GM23338 (cell line): ENCODE measurements around the gene METTL6. TPM values are rescaled to one million over a fixed set of nuclear protein-coding genes. Genes with fewer than 3 reads are reported as not detected.

Source experiments
- ATAC-seq: fragments of 200-7000 bp; cut with Tn5 transposase; 3 replicates; pipeline ENCODE4 v1.9.1; 2020
- DNase-seq: peaks from one replicate; pipeline ENCODE4 v3.0.0-alpha.2; 2015; ENCODE audit warnings: low spot score
- H2AFZ ChIP-seq: fragments of 200-600 bp; sonication (generic); 2 replicates; pipeline ENCODE4 v1.8.0; 2016; ENCODE audit warnings: antibody characterized with exemption, mild to moderate bottlenecking, moderate library complexity
- H3F3A ChIP-seq: fragments of 200-600 bp; sonication (generic); replicated peaks from 2 replicates; pipeline ENCODE4 v1.8.0; 2017; ENCODE audit warnings: antibody characterized with exemption, mixed run types, low read depth
- H3K27ac ChIP-seq: fragments of 200-600 bp; sonication (generic); 2 replicates; pipeline ENCODE4 v1.6.1; 2016; ENCODE audit warnings: low read depth
- H3K27me3 ChIP-seq: fragments of 200-600 bp; sonication (generic); 2 replicates; pipeline ENCODE4 v1.8.0; 2016; ENCODE audit warnings: mild to moderate bottlenecking, mixed run types, moderate library complexity; ENCODE audit not compliant: insufficient read depth
- H3K36me3 ChIP-seq: fragments of 200-600 bp; sonication (generic); 2 replicates; pipeline ENCODE4 v1.8.0; 2016; ENCODE audit warnings: mild to moderate bottlenecking; ENCODE audit not compliant: insufficient read depth
- H3K4me1 ChIP-seq: fragments of 200-600 bp; sonication (generic); 2 replicates; pipeline ENCODE4 v1.8.0; 2016; ENCODE audit warnings: mild to moderate bottlenecking, moderate library complexity; ENCODE audit not compliant: insufficient read depth
- H3K4me2 ChIP-seq: fragments of 200-600 bp; sonication (generic); 2 replicates; pipeline ENCODE4 v1.7.1; 2017; ENCODE audit warnings: mixed run types
- H3K4me3 ChIP-seq: fragments of 200-600 bp; sonication (generic); 2 replicates; pipeline ENCODE4 v1.6.1; 2016; ENCODE audit warnings: mixed run types
- H3K79me2 ChIP-seq: fragments of 200-600 bp; sonication (generic); replicated peaks from 2 replicates; pipeline ENCODE4 v1.8.0; 2017; ENCODE audit warnings: mild to moderate bottlenecking; ENCODE audit not compliant: insufficient read depth
- H3K9me2 ChIP-seq: fragments of 200-600 bp; sonication (generic); 2 replicates; pipeline ENCODE4 v1.8.0; 2017; ENCODE audit not compliant: insufficient read depth
- H4K20me1 ChIP-seq: fragments of 200-600 bp; sonication (generic); replicated peaks from 2 replicates; pipeline ENCODE4 v1.8.0; 2017; ENCODE audit warnings: mild to moderate bottlenecking; ENCODE audit not compliant: insufficient read depth
- H3K27ac Mint-ChIP-seq: 2 replicates; pipeline ENCODE4 v1.8.0; 2020; ENCODE audit warnings: inconsistent platforms, mild to moderate bottlenecking, moderate library complexity, mixed read lengths
- H3K27me3 Mint-ChIP-seq: 3 replicates; pipeline ENCODE4 v1.8.0; 2022; ENCODE audit warnings: low read depth, mild to moderate bottlenecking, moderate library complexity, mixed read lengths, inconsistent platforms; ENCODE audit not compliant: insufficient read depth, poor library complexity
- H3K36me3 Mint-ChIP-seq: 3 replicates; pipeline ENCODE4 v1.8.0; 2021; ENCODE audit warnings: low read depth, mild to moderate bottlenecking, inconsistent platforms, moderate library complexity, mixed read lengths
- H3K4me1 Mint-ChIP-seq: 3 replicates; pipeline ENCODE4 v1.8.0; 2020; ENCODE audit warnings: mild to moderate bottlenecking, inconsistent platforms, mixed read lengths
- H3K4me3 Mint-ChIP-seq: 3 replicates; pipeline ENCODE4 v1.8.0; 2021; ENCODE audit warnings: moderate library complexity, mild to moderate bottlenecking, inconsistent platforms, mixed read lengths
- H3K9me3 Mint-ChIP-seq: 3 replicates; pipeline ENCODE4 v1.8.0; 2020; ENCODE audit warnings: moderate library complexity, mild to moderate bottlenecking, inconsistent platforms, mixed read lengths
- EZH2 ChIP-seq: fragments of 200-600 bp; sonication (generic); IDR thresholded peaks from one replicate; pipeline ENCODE4 v1.8.0; 2017; ENCODE audit warnings: antibody characterized with exemption, mild to moderate bottlenecking, low read depth; ENCODE audit not compliant: unreplicated experiment
- JUNB ChIP-seq: IDR thresholded peaks from one replicate; pipeline ENCODE4 v1.6.1; 2016; ENCODE audit warnings: antibody characterized with exemption; ENCODE audit not compliant: unreplicated experiment
- NANOG ChIP-seq: IDR thresholded peaks from 2 replicates; pipeline ENCODE4 v1.6.1; 2016; ENCODE audit warnings: antibody characterized with exemption, borderline replicate concordance
- ZNF331 ChIP-seq: fragments of 250-450 bp; sonication (Bioruptor Pico); IDR thresholded peaks from 2 replicates; pipeline ENCODE4 v1.5.0; 2020; ENCODE audit warnings: low read depth, mild to moderate bottlenecking, moderate library complexity
- ZNF462 ChIP-seq: fragments of 250-450 bp; sonication (Bioruptor Pico); IDR thresholded peaks from 2 replicates; pipeline ENCODE4 v1.5.0; 2020; ENCODE audit warnings: mild to moderate bottlenecking, moderate library complexity
- polyA plus RNA-seq: library from polyadenylated mRNA; unstranded; fragments of >200 nt; fragmentation: Nextera tagmentation; extraction: Ambion mirVana; gene quantifications from 2 replicates; pipeline ENCODE4 v1.2.1, GENCODE V29; 2016
- total RNA-seq: library from RNA; depleted of rRNA; stranded (reverse); fragments of >200 nt; shearing (Covaris generic); gene quantifications from 2 replicates; pipeline ENCODE4 v1.2.3, GENCODE V29; 2014
- TF ChIP-seq, protein P1 (sequence below), 2 experiments: fragments of 200-600 bp in 1 of 2; sonication (generic) in 1 of 2; conservative IDR thresholded peaks; 2 replicates each; pipeline versions ENCODE4 v1.5.1 to v1.6.1; 2016 to 2017; ENCODE audit warnings: antibody characterized with exemption in 2 of 2, low read depth in 2 of 2, mild to moderate bottlenecking in 2 of 2, moderate library complexity in 1 of 2

METTL6 gene
- total and polyA plus RNA-seq, 2 experiments from 2014 or later: 15.1 to 17.8 TPM

DNA sequence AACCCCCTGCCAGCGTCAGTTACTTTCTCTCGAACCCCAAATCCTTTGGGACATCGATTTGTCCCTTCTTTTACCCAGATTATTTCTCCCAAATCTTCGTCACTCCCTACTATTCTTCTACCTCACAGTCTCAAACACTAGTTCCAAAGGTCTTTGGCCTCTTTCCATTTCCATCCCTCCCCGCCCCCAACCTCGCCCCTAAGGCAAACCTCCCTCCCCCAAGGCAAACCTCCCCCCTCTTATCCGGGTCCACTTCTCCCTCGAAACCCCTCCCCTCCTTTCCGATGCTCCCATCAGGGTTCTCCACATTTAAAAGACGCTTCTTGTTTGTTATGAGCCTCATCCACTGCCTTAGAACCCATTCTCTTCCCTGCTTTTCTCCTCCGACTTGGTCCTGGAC lies 637 bp upstream of the METTL6 start:
- ATAC-seq: peak; percentile 21; the same call in 2 of the 3 replicates

More for the DNA sequence above, 637 bp upstream of the METTL6 start:
- H3K36me3 ChIP-seq: peaks cover 24% of the 10 kb centered on the region
- DNase-seq: peak; percentile 45
- Mint-ChIP-seq H3K36me3 (peaks cover 25% of the 10 kb centered on the region), H3K27ac (peak overlapping the region; percentile 98), H3K4me3 (peak overlapping the region; percentile 94), H3K4me1 (peaks cover 22% of the 10 kb centered on the region), H3K27me3 (peaks cover 8% of the 10 kb centered on the region), H3K9me3 (no peaks in the 10 kb centered on the region; the same call in 2 of the 3 replicates)
- H3K27me3 ChIP-seq: no peaks in the 10 kb centered on the region
- peaks cover 19% of the 10 kb centered on the region for H3K4me1 ChIP-seq
- no peaks in the 10 kb centered on the region for H3K9me2 ChIP-seq
- H3K4me3 ChIP-seq: peak overlapping the region; percentile 96
- no peak for TF ChIP-seq NANOG
- no peak for TF ChIP-seq JUNB
- TF ChIP-seq, protein P1, sequence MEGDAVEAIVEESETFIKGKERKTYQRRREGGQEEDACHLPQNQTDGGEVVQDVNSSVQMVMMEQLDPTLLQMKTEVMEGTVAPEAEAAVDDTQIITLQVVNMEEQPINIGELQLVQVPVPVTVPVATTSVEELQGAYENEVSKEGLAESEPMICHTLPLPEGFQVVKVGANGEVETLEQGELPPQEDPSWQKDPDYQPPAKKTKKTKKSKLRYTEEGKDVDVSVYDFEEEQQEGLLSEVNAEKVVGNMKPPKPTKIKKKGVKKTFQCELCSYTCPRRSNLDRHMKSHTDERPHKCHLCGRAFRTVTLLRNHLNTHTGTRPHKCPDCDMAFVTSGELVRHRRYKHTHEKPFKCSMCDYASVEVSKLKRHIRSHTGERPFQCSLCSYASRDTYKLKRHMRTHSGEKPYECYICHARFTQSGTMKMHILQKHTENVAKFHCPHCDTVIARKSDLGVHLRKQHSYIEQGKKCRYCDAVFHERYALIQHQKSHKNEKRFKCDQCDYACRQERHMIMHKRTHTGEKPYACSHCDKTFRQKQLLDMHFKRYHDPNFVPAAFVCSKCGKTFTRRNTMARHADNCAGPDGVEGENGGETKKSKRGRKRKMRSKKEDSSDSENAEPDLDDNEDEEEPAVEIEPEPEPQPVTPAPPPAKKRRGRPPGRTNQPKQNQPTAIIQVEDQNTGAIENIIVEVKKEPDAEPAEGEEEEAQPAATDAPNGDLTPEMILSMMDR (conservative IDR thresholded peaks at IDR 0.05; ENCODE audit: low read depth in 2 of 2): no peak
- no peak for TF ChIP-seq EZH2
- no peak for TF ChIP-seq ZNF462 (CRISPR knock-in tag)
- no peak for TF ChIP-seq ZNF331 (CRISPR knock-in tag)
- peaks cover 69% of the 10 kb centered on the region for H3K79me2 ChIP-seq
- peak overlapping the region; percentile 88 for H3K27ac ChIP-seq
- peaks cover 3% of the 10 kb centered on the region; the same call in 1 of the 2 replicates for H3F3A ChIP-seq
- H2AFZ ChIP-seq: peak overlapping the region; percentile 98
- peak overlapping the region; percentile 94 for H3K4me2 ChIP-seq
- peaks cover 14% of the 10 kb centered on the region for H4K20me1 ChIP-seq
